SK-N-SH (cell line): Measurements from ENCODE around the gene LAMTOR2. TPM values are rescaled to one million over a fixed set of nuclear protein-coding genes. Genes with fewer than 3 reads are reported as not detected.

Experiments
- CTCF ChIA-PET: fragments of 300-600, 350-600 bp; formaldehyde crosslinking; extraction: SDS; loops from one replicate; lab custom pipeline; 2021; lab: Yijun Ruan, JAX
- POLR2A ChIA-PET: fragments of 350-600 bp; sonication (Branson Sonifier 250); formaldehyde crosslinking; extraction: SDS; loops from one replicate; lab custom pipeline; 2020; ENCODE audit warnings: antibody characterized with exemption, inconsistent platforms; lab: Yijun Ruan, JAX
- DNase-seq: peaks from one replicate; pipeline ENCODE4 v3.0.0; 2012
- H2AFZ ChIP-seq: fragments of 200-600 bp; sonication (generic); 2 replicates; pipeline ENCODE4 v1.8.1; 2016; ENCODE audit warnings: antibody characterized with exemption, mild to moderate bottlenecking, low read depth
- H3F3A ChIP-seq: fragments of 200-600 bp; sonication (generic); replicated peaks from 2 replicates; pipeline ENCODE3; 2016; ENCODE audit warnings: antibody characterized with exemption, mild to moderate bottlenecking; ENCODE audit not compliant: insufficient read depth
- H3K27ac ChIP-seq, 2 experiments: fragments of 200-500 bp in 1 of 2; fragments of 200-600 bp in 1 of 2; sonication (Bioruptor generic) in 1 of 2; sonication (generic), shearing (Covaris generic) in 1 of 2; 2 replicates each; pipeline versions ENCODE4 v1.5.1 to v1.6.1; 2014 to 2016; ENCODE audit warnings: low read depth in 2 of 2, inconsistent platforms in 1 of 2, low read length in 1 of 2, mild to moderate bottlenecking in 1 of 2, mixed read lengths in 1 of 2
- H3K27me3 ChIP-seq: fragments of 200-600 bp; sonication (generic), shearing (Covaris generic); 2 replicates; pipeline ENCODE4 v1.6.1; 2016; ENCODE audit warnings: mixed run types; ENCODE audit not compliant: insufficient read depth
- H3K36me3 ChIP-seq, 2 experiments: fragments of 200-500 bp in 1 of 2; fragments of 200-600 bp in 1 of 2; sonication (Bioruptor generic) in 1 of 2; sonication (generic) in 1 of 2; replicated peaks in 1 of 2; 2 replicates each; pipeline versions ENCODE3 to v1.5.1; 2014 to 2016; ENCODE audit warnings: low read length in 1 of 2, mild to moderate bottlenecking in 1 of 2; ENCODE audit not compliant: insufficient read depth in 2 of 2, control insufficient read depth in 1 of 2
- H3K4me1 ChIP-seq, 2 experiments: fragments of 200-500 bp in 1 of 2; fragments of 200-600 bp in 1 of 2; sonication (Bioruptor generic) in 1 of 2; sonication (generic), shearing (Covaris generic) in 1 of 2; 2 replicates each; pipeline versions ENCODE4 v1.5.1 to v1.6.1; 2014 to 2016; ENCODE audit warnings: low read depth in 1 of 2, low read length in 1 of 2, mixed run types in 1 of 2; ENCODE audit not compliant: insufficient read depth in 2 of 2, control insufficient read depth in 1 of 2
- H3K4me2 ChIP-seq: fragments of 200-600 bp; sonication (generic), shearing (Covaris generic); 2 replicates; pipeline ENCODE4 v1.6.1; 2017; ENCODE audit warnings: mixed run types
- H3K4me3 ChIP-seq, 2 experiments: fragments of 200-500 bp in 1 of 2; fragments of 200-600 bp in 1 of 2; sonication (Bioruptor generic) in 1 of 2; sonication (generic), shearing (Covaris generic) in 1 of 2; 2 replicates each; pipeline versions ENCODE4 v1.5.1 to v1.8.1; 2014 to 2016; ENCODE audit warnings: low read depth in 2 of 2, inconsistent platforms in 1 of 2, low read length in 1 of 2, mild to moderate bottlenecking in 1 of 2, mixed read lengths in 1 of 2, moderate library complexity in 1 of 2
- H3K79me2 ChIP-seq: fragments of 200-600 bp; sonication (generic); 2 replicates; pipeline ENCODE4 v1.8.1; 2017; ENCODE audit warnings: mild to moderate bottlenecking; ENCODE audit not compliant: insufficient read depth
- H3K9ac ChIP-seq: fragments of 200-600 bp; sonication (generic); 2 replicates; pipeline ENCODE4 v1.6.1; 2017; ENCODE audit warnings: mixed run types
- H3K9me2 ChIP-seq: fragments of 200-600 bp; sonication (generic); 2 replicates; pipeline ENCODE4 v1.6.1; 2017; ENCODE audit warnings: mixed run types
- H3K9me3 ChIP-seq: fragments of 200-600 bp; sonication (generic); 2 replicates; pipeline ENCODE4 v1.6.1; 2017; ENCODE audit warnings: mixed run types, mild to moderate bottlenecking, moderate library complexity
- H4K20me1 ChIP-seq: fragments of 200-600 bp; sonication (generic); 2 replicates; pipeline ENCODE4 v1.6.1; 2017; ENCODE audit warnings: mild to moderate bottlenecking, mixed run types; ENCODE audit not compliant: insufficient read depth
- EZH2phosphoT487 ChIP-seq: fragments of 200-600 bp; sonication (generic); IDR thresholded peaks from 2 replicates; pipeline ENCODE4 v1.6.1; 2017; ENCODE audit warnings: low read depth, mixed run types, mild to moderate bottlenecking, antibody characterized with exemption, moderate library complexity, borderline replicate concordance
- FOXJ3 ChIP-seq: sonication (generic); formaldehyde crosslinking; IDR thresholded peaks from 2 replicates; pipeline ENCODE4 v1.5.1; 2020; ENCODE audit warnings: mild to moderate bottlenecking, missing genetic modification reagents
- GABPA ChIP-seq: IDR thresholded peaks from 2 replicates; pipeline ENCODE4 v1.4.0; 2012; ENCODE audit warnings: low read depth, mild to moderate bottlenecking
- GATA2 ChIP-seq: sonication (generic); formaldehyde crosslinking; IDR thresholded peaks from 2 replicates; pipeline ENCODE4 v1.5.0; 2020; ENCODE audit warnings: mild to moderate bottlenecking, missing genetic modification reagents
- IRF3 ChIP-seq: fragments of 150-350 bp; IDR thresholded peaks from 2 replicates; pipeline ENCODE4 v1.6.1; 2016; ENCODE audit warnings: mild to moderate bottlenecking, low read depth, low read length
- MEF2A ChIP-seq: IDR thresholded peaks from 2 replicates; pipeline ENCODE4 v1.4.0; 2012; ENCODE audit warnings: low read depth, borderline replicate concordance
- RAD21 ChIP-seq: IDR thresholded peaks from 2 replicates; pipeline ENCODE4 v1.6.1; 2012; ENCODE audit warnings: mild to moderate bottlenecking, low read length
- REST ChIP-seq: IDR thresholded peaks from 2 replicates; pipeline ENCODE4 v1.6.1; 2012; ENCODE audit warnings: mild to moderate bottlenecking, low read depth, low read length, moderate library complexity
- RFX5 ChIP-seq: IDR thresholded peaks from 2 replicates; pipeline ENCODE4 v1.6.1; 2012; ENCODE audit warnings: mild to moderate bottlenecking, improper control_type of control experiment, low read length
- RXRA ChIP-seq: IDR thresholded peaks from 2 replicates; pipeline ENCODE4 v1.4.0; 2012; ENCODE audit warnings: low read depth, mild to moderate bottlenecking, borderline replicate concordance
- TAF1 ChIP-seq: IDR thresholded peaks from 2 replicates; pipeline ENCODE4 v1.6.1; 2012; ENCODE audit warnings: low read depth, mild to moderate bottlenecking, low read length, moderate library complexity, borderline replicate concordance
- TCF12 ChIP-seq: IDR thresholded peaks from 2 replicates; pipeline ENCODE4 v1.4.0; 2012
- TEAD4 ChIP-seq: IDR thresholded peaks from 2 replicates; pipeline ENCODE4 v1.4.0; 2012; ENCODE audit warnings: mild to moderate bottlenecking, borderline replicate concordance; ENCODE audit not compliant: insufficient read depth
- USF1 ChIP-seq: IDR thresholded peaks from 2 replicates; pipeline ENCODE4 v1.4.0; 2012; ENCODE audit warnings: low read depth, borderline replicate concordance
- USF2 ChIP-seq: fragments of 150-350 bp; IDR thresholded peaks from 2 replicates; pipeline ENCODE4 v1.6.1; 2017; ENCODE audit warnings: antibody characterized with exemption, low read length, low read depth, borderline replicate concordance
- ZBTB33 ChIP-seq: IDR thresholded peaks from 2 replicates; pipeline ENCODE4 v1.4.0; 2012; ENCODE audit warnings: low read depth, borderline replicate concordance
- WGBS: methylation state at CpG from one replicate; pipeline ENCODE4 v1.1.6; 2017; ENCODE audit warnings: low lambda C conversion rate; 5-methylcytosine and 5-hydroxymethylcytosine counted together
- polyA plus RNA-seq, 3 experiments: library from polyadenylated mRNA; depleted of rRNA; stranded (reverse); fragments of >200 nt; gene quantifications; 2 replicates each; pipeline ENCODE4 v1.2.3, GENCODE V29; 2012

LAMTOR2 gene
- polyA plus RNA-seq, 1 of the 3 experiments (the other 2 are of a cell fraction): 230 TPM

- Histone ChIP-seq H3K9me3 (no peaks in the 10 kb centered on the region), H2AFZ (no peak overlapping the region), H3K36me3 (peaks cover 0 to 3% of the 10 kb centered on the region in 2 experiments), H3K9me2 (no peaks in the 10 kb centered on the region), H3K79me2 (peaks cover 51% of the 10 kb centered on the region), H3F3A (peaks cover 37% of the 10 kb centered on the region), H3K4me1 (peaks cover 32 to 42% of the 10 kb centered on the region in 2 experiments; a peak in 3 of 4 replicates), H3K27ac (no peak overlapping the region), H3K4me3 (no peak overlapping the region), H3K4me2 (no peak overlapping the region), H3K9ac (no peak overlapping the region), H3K27me3 (no peaks in the 10 kb centered on the region), H4K20me1 (no peaks in the 10 kb centered on the region)
- CTCF ChIA-PET: interaction anchor here (1.0 to 29.6 kb wide), 5 partner anchors 8 to 161 kb away, joined by 3 to 1559 read pairs (median 28); partner anchors contain the start of gene LMNA
- DNase-seq: no peak
- POLR2A ChIA-PET: interaction anchor here (0.9 kb wide), 1 partner anchor 16 kb away, joined by 3 read pairs; the partner anchor contains the start of gene MEX3A
- TF ChIP-seq TAF1 (no peak), ZBTB33 (no peak), MEF2A (no peak)
- WGBS: 100% methylated on average over 1 of the region's 2 CpGs
Observed at GRCh38 chr1:156098784-156099183, 44.2 kb downstream of the LAMTOR2 start.

GRCh38 chr1:156099282-156099681 is 44.7 kb downstream of the LAMTOR2 start:
- no peaks in the 10 kb centered on the region for H3K27me3 ChIP-seq
- CTCF ChIA-PET: interaction anchor here (1.0 to 29.6 kb wide), 5 partner anchors 8 to 161 kb away, joined by 3 to 1559 read pairs (median 28); partner anchors contain the start of gene LMNA
- H3K9ac ChIP-seq: no peak overlapping the region
- H4K20me1 ChIP-seq: no peaks in the 10 kb centered on the region
- POLR2A ChIA-PET: interaction anchor here (0.9 kb wide), 1 partner anchor 17 kb away, joined by 3 read pairs; the partner anchor contains the start of gene MEX3A
- no peak for TF ChIP-seq GABPA
- TF ChIP-seq REST: no peak
- TF ChIP-seq TEAD4: no peak
- no peak for TF ChIP-seq FOXJ3 (CRISPR knock-in tag)
- TF ChIP-seq RFX5: no peak
- TF ChIP-seq RAD21: no peak
- TF ChIP-seq IRF3: no peak
- no peak for TF ChIP-seq TCF12
- no peak for TF ChIP-seq EZH2phosphoT487
- TF ChIP-seq GATA2 (CRISPR knock-in tag): no peak
- no peak for TF ChIP-seq USF2
- no peak for TF ChIP-seq USF1
- no peak for TF ChIP-seq RXRA
- H2AFZ ChIP-seq: no peak overlapping the region
- H3K79me2 ChIP-seq: peaks cover 54% of the 10 kb centered on the region
- no peak for DNase-seq
- no peaks in the 10 kb centered on the region for H3K9me2 ChIP-seq
- peaks cover 37% of the 10 kb centered on the region for H3F3A ChIP-seq
- no peak overlapping the region for H3K4me3 ChIP-seq
- 82% methylated on average over 3 of the region's 3 CpGs for WGBS
- H3K9me3 ChIP-seq: no peaks in the 10 kb centered on the region
- no peak overlapping the region for H3K27ac ChIP-seq
- no peak overlapping the region for H3K4me2 ChIP-seq
- peaks cover 37 to 47% of the 10 kb centered on the region in 2 experiments for H3K4me1 ChIP-seq
- peaks cover 0 to 3% of the 10 kb centered on the region in 2 experiments for H3K36me3 ChIP-seq
